Calu3 (cell line): ENCODE results near the gene RAB13. TPM values are rescaled to one million over a fixed set of nuclear protein-coding genes. Genes with fewer than 3 reads are reported as not detected.

Source experiments
- BruUV-seq: library from RNA; stranded (reverse); fragments of 400-500 nt; replicated peaks from 2 replicates; lab custom pipeline; 2021; lab: Mats Ljungman, UMichigan
- CTCF ChIA-PET: fragments of 300-600 bp; sonication (Branson Sonifier 250); formaldehyde crosslinking; loops from one replicate; lab custom pipeline; 2022; ENCODE audit warnings: antibody characterized with exemption; lab: Charles Lee
- DNase-seq: peaks from one replicate; pipeline ENCODE4 v3.0.0; 2022
- H3K27ac Mint-ChIP-seq: one replicate; pipeline ENCODE4 v1.8.0; 2022; ENCODE audit warnings: mixed read lengths; ENCODE audit not compliant: unreplicated experiment
- H3K27me3 Mint-ChIP-seq: one replicate; pipeline ENCODE4 v1.8.0; 2022; ENCODE audit warnings: mixed read lengths; ENCODE audit not compliant: unreplicated experiment
- H3K36me3 Mint-ChIP-seq: one replicate; pipeline ENCODE4 v1.8.0; 2022; ENCODE audit warnings: mild to moderate bottlenecking, moderate library complexity, mixed read lengths; ENCODE audit not compliant: insufficient read depth, unreplicated experiment
- H3K4me1 Mint-ChIP-seq: one replicate; pipeline ENCODE4 v1.8.0; 2022; ENCODE audit warnings: mild to moderate bottlenecking, low read depth, mixed read lengths; ENCODE audit not compliant: unreplicated experiment
- H3K4me3 Mint-ChIP-seq: one replicate; pipeline ENCODE4 v1.8.0; 2022; ENCODE audit warnings: mild to moderate bottlenecking, low read depth, moderate library complexity, mixed read lengths; ENCODE audit not compliant: unreplicated experiment
- H3K9me3 Mint-ChIP-seq: one replicate; pipeline ENCODE4 v1.8.0; 2022; ENCODE audit warnings: low read depth, mixed read lengths; ENCODE audit not compliant: unreplicated experiment
- CTCF ChIP-seq: fragments of 200-600 bp; IDR thresholded peaks from one replicate; pipeline ENCODE4 v1.8.0; 2022; ENCODE audit warnings: antibody characterized with exemption; ENCODE audit not compliant: unreplicated experiment
- intact Hi-C: fragments of 100-400 bp; cut with micrococcal nuclease; formaldehyde crosslinking; loops from one replicate; pipeline ENCODE4 v1.10.0; 2022; ENCODE audit not compliant: unreplicated experiment
- total RNA-seq: library from RNA; stranded (reverse); gene quantifications from 2 replicates; pipeline ENCODE4 v1.2.3, GENCODE V29; 2022

Gene RAB13
- total RNA-seq, 1 experiment from 2014 or later = 95.0 TPM

- CTCF ChIA-PET = no interaction called here
These were observed 44.1 kb downstream of the RAB13 start for GRCh38 chr1:153941826-153942725.

DNA sequence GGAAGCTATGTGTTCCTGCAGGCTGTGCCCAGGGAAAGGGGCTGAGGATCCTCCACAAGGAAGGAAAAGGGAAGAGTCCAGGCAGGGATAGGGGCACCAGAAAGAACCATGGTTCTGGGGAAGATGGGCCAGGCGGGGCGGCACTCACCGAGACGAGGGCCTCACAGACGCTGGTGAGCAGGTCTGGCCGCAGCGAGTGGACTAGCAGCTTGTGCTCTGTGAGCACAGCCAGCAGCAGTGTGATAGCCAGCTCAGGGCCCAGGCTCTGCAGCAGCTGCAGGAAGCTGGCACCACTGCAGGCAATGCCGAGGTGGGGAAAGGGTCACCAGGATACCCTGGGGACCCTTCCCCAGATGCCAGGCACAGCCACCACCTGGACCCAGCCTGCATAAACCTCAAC lies 45.4 kb downstream of the RAB13 start:
- no peaks in the 10 kb centered on the region for H3K27me3 Mint-ChIP-seq
- H3K4me3 Mint-ChIP-seq = no peak overlapping the region
- H3K9me3 Mint-ChIP-seq = no peaks in the 10 kb centered on the region
- H3K36me3 Mint-ChIP-seq = peaks cover 61% of the 10 kb centered on the region
- peaks cover 8% of the 10 kb centered on the region for H3K4me1 Mint-ChIP-seq
- DNase-seq = no peak
- no TSS peak for BruUV-seq
- intact Hi-C loops = no loop called here
- no peak for TF ChIP-seq CTCF
- no peak overlapping the region for H3K27ac Mint-ChIP-seq
- CTCF ChIA-PET = interaction anchor here (0.6 kb wide), 1 partner anchor 120 kb away, joined by 3 read pairs; no protein-coding TSS in a partner anchor

More at GRCh38 chr1:153941826-153942725, 44.1 kb downstream of the RAB13 start:
- BruUV-seq = no TSS peak
- Mint-ChIP-seq H3K27ac (no peak overlapping the region), H3K9me3 (no peaks in the 10 kb centered on the region), H3K4me3 (no peak overlapping the region), H3K4me1 (peaks cover 15% of the 10 kb centered on the region), H3K36me3 (peaks cover 68% of the 10 kb centered on the region), H3K27me3 (no peaks in the 10 kb centered on the region)
- DNase-seq = no peak
- TF ChIP-seq CTCF = no peak
- intact Hi-C loops = no loop called here

DNA sequence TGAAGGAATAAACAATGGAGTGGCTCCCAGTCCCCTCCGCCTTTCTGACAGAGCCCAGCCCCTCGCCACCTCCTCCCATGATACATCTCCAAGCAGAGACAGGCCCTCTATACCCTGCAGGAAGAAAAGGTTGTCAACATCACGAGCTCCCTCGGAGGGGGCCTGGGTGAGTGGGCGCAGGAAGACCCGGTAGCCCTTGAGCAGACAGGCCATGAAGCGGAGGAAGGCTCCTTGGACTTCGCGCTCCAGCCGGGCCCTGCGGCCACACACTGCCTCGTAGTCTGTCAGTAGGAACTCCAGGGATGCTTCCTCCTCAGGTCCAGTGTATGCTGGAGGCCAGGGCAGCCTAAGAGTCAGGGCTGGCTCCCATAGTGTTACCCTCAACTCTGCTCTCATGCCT lies 46.7 kb downstream of the RAB13 start:
- Mint-ChIP-seq H3K27me3 (no peaks in the 10 kb centered on the region), H3K9me3 (no peaks in the 10 kb centered on the region), H3K27ac (no peak overlapping the region), H3K4me1 (peaks cover 4% of the 10 kb centered on the region), H3K4me3 (no peak overlapping the region), H3K36me3 (peaks cover 60% of the 10 kb centered on the region)
- CTCF ChIA-PET = no interaction called here
- TF ChIP-seq CTCF = no peak
- intact Hi-C loops = no loop called here
- no peak for DNase-seq
- BruUV-seq = no TSS peak

DNA sequence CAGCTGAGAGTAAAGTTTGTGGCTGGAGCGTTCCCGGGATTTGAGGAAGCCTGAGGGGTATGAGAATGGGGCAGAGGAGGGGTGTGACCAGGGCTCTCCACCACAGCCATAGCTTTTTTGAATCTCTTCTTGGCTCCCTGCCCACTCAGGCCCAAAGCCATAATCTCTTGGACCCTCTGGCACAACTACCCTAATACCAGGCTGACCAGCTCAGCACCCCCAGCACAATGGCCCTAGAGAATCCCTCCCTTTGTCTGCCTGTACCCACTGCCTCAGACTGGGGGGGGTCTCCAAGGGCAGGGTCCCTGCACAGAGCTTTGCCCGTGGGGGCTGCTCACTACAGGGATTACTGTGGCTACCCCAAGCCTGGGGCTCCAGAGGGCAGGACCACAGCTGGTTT lies 47.1 kb downstream of the RAB13 start:
- no peaks in the 10 kb centered on the region for H3K27me3 Mint-ChIP-seq

More for the DNA sequence above, 47.1 kb downstream of the RAB13 start:
- Mint-ChIP-seq H3K9me3 (no peaks in the 10 kb centered on the region), H3K36me3 (peaks cover 60% of the 10 kb centered on the region), H3K4me1 (no peaks in the 10 kb centered on the region), H3K4me3 (no peak overlapping the region), H3K27ac (no peak overlapping the region)
- intact Hi-C loops = no loop called here
- CTCF ChIA-PET = no interaction called here
- no TSS peak for BruUV-seq
- no peak for TF ChIP-seq CTCF
- no peak for DNase-seq
